GM19099 (cell line): Measurements from ENCODE around the gene BCL7A.

ENCODE experiments used
- POLR2A ChIP-seq: IDR thresholded peaks from 3 replicates; pipeline ENCODE4 v1.6.1; 2011; ENCODE audit warnings: low read depth; ENCODE audit not compliant: insufficient read length; ENCODE audit errors: extremely low read depth

Gene BCL7A

DNA sequence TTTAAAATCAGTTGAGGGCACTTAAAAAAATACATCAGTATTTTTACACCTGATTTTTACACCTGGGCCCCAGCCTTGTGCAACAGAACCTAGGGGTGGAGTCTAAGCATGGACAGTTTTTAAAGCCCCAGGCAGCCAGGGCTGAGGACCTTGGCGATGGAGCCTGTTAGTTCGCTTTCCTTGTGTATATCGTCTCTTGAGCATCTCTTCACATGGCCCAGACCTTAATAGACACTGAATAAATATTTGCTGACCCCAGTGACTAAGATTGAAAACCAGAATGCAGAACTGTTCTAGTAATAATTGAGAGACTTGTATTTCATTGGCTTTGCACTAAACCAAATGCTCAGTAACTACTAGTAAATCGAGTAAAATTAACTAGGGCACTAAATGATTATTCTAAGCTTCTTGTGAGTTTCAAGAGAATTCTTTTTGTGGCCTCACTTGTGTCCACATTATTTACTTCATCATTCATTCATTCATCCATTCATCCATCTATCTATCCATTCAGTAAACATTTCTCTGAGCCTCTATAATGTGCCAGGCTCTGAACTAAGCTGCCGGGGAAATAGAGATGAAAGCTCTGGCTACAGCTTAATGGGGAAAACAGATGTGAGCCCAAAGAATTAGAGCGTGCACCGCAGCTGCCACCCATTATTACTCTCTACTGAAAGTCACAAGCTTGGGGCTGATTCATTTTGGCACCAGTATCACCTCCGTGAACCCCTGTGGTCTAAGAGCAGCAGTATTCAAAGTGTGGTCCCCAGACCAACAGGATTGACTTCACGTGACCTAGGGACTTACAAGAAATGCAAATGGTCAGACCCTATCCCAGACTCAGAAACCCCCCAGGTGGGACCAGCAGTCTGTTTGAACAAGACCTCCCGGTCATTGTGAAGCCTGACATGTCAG, 30.7 kb upstream of the BCL7A start:
- TF ChIP-seq POLR2A = peak; percentile 27

DNA sequence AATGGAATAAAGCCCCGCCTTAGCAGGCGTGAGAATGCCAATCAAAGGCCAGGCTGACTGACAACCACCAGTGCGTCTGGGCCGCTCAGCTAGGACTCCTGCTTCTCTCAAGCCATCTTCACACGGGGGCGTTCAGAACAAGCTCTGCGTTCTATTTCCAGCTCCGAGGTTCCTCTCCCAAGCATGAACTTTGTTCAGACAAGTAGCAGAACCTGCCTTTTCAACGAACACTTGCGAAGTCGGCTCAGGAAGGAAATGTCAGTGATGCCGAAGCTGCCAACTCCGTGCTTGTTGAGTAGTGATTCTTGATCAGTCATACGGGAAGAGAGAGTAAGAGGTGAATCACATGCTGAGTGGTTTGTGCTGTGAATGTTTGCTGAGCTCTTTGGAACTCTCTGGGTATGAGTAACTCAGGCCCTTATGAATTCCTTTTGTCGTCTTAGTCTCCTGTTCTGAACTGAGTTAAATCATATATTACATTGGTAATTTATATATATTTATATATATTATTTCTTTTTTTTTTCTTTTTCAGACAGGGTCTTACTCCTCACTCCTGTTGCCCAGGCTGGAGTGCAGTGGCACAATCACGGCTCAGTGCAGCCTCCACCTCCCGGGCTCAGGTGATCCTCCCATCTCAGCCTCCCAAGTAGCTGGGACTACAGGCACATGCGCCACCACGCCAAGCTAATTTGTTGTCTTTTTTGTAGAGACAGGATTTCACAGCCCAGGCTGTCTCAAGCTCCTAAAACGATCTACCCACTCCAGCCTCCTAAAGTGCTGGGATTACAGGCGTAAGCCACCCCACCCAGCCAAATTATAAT, 29.4 kb upstream of the BCL7A start:
- TF ChIP-seq POLR2A = peak; percentile 21

DNA sequence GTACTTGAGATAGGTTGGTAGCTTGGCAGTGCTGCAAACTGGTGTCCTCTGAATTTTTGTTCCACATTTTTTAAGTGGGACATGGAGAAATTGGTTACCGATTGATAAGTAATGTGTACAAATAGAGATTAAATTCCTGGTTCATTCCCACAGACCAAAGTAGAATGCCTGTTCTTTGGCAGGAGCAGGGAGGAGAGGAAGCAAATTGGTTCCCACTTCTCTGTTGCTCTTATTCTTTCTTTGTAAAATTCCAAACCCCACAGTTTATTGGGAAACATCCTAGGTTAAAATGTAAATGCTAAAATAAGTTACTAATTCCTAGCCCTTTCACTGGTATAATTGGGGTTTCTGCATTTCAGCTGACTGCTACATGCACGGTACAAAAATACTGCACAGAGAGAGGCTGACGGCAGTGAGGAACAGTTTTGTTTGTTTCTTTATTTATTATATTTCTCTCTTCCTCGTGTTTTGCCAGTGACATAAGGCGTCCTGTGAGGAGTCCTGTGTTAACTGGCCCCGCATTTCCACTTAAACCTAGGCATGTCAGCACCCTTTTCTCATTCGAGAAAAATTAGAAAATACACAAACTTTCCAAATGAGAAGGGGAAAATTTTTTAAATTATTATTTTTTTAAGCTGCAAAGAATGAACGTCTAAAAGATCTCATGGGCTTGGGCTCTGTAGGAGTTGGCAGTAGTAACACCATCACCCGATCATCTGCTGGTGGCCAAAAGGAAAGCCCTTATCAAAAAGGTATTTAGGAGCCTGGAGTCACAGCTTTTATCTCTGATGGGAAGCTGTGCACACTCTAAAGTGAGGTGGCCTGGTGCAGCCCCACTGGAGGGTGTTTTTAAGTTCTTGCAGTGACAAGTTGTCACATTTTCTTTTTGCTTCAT, 25.4 kb upstream of the BCL7A start:
- TF ChIP-seq POLR2A = no peak

DNA sequence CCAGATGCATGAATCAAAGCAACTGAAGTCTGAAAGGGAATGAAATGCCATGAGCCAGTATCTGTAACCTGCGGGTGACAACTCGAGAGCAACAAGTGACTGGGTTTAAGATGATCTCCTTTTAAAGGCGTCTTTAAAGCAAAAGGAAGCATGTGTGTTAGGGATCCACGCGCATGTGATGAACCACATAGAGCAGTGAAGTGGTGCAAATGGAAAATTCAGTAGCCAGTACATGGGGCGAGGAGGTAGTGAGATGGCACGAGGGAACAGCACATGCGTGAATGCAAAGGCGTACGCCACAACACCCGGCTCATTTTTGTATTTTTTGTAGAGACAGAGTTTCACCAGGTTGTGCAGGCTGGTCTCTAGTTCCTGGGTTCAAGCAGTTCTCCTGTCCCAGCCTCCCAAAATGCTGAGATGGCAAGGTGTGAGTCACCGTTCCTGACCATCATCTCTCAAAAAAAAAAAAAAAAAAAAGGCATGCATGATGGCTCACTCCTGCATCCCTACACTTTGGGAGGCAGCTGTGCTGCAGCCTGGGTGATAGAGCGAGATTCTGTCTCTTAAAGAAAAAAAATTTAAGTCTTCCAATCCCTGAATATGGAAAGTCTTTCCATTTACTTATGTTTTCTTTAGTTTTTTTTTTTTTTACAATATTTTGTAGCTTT, 24.6 kb upstream of the BCL7A start:
- TF ChIP-seq POLR2A = no peak

DNA sequence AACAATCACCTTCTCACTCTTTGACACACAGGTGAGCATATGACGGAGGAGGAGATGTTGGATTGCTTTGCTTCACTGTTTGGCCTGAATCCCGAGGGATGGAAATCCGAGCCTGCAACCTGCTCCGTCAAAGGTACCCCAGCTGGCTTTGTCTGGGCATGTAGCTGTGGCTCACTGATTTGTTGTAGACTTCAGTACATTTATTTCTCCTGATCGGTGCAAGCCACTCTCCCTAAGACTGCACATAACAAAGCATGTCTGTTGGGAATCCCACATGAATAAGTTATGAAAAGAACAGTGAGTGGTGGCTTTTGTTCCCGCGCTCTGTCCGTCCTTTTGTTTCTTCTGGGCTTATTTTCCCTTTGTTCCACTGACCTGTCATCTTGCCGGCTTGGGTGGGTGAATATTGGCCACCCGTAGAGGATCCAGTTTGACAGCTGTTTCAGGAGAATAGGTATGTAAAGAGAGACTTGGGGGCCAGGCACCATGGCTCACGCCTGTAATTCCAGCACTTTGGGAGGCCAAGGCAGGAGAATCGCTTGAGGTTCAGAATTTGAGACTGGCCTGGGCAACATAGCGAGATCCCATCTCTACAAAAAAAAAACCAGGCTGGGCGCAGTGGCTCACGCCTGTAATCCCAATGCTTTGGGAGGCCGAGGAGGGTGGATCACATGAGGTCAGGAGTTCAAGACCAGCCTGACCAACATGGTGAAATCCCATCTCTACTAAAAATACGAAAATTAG, 20.0 kb upstream of the BCL7A start:
- no peak for TF ChIP-seq POLR2A

DNA sequence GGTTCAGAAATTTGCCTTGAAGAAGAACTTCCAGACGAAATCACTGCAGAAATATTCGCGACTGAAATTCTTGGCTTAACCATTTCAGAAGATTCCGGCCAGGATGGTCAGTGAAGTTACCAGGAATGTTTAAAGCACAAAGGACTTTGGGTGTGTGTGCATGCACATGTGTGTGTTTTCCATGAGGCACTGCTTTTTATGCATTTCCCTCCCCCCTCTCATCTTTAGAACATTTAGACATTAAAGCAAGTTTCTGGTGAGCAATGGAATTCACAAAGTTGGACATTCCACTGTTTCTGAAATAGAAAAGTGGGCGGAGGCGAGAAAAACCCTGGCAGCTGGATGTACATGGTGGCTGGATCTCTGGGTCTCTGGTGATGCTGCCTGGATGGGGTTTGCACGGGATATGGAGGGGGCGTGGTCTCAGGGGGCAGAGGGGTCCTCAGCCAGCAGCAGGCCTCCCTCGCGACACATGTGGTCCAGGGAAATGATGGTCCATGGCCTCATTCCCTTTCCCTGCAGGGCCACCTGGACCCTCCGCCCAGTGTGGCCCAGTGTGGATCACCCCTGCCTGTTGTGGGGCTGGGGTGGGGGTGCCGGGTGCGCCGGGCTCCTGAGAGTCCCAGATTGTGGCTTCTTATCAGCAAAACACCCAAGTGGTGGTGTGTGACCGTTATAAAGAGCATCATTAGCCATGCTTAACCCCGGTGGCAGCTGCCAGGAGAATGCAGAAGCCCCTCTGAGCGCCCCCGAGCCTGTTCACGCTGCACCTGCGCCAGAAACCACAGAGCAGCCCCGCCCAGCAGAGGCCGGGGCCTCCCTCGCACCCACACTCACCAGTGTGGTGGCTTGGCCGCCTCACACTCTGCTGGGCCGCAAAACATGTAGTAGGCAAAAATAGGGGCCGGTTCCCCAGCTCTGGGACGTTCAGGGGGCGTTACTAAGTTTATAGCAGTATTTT, 17.8 kb upstream of the BCL7A start:
- TF ChIP-seq POLR2A = no peak

DNA sequence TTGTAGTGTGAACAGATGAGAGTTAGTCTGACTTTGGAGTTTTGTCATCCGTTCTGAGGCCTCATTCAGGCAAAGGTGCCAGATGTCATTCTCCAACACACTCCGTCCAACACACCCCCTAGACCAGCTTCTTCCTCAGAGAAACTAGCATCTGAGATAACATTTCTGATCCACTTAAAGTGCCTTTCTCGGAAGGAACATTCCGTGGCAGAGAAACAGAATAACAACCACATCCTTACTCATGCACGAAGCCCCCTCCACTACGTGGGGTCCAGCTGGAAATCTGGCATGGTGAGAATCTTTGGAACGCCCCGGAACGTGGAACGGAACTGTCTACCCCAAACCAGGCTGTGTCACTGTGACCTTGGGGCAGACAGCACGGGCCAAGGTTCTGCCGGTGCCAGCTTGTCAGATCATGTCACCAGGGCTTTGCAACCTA, 17.0 kb upstream of the BCL7A start:
- no peak for TF ChIP-seq POLR2A

DNA sequence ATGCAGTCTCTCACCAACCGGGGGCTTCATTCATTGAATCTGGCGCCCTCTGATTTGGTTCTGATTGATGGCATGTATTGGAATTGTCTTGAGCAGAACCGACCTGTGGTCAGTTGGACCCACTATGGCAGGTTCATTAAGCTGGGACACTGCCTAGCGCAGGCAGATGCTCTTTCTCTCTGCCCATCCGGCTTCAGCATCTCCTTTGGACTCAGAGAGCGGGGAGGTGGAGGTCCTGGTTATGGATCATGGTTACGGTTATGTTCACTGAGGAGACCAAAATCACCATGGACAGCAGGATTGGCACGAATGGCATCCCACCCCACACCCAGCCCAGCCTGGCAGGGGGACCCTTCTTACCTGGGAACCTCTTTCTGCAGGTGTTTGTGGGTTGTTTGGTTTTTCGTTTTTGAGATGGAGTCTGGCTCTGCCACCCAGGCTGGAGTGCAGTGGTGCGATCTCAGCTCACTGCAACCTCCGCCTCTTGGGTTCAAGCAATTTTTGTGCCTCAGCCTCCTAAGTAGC, 16.4 kb upstream of the BCL7A start:
- TF ChIP-seq POLR2A = no peak

DNA sequence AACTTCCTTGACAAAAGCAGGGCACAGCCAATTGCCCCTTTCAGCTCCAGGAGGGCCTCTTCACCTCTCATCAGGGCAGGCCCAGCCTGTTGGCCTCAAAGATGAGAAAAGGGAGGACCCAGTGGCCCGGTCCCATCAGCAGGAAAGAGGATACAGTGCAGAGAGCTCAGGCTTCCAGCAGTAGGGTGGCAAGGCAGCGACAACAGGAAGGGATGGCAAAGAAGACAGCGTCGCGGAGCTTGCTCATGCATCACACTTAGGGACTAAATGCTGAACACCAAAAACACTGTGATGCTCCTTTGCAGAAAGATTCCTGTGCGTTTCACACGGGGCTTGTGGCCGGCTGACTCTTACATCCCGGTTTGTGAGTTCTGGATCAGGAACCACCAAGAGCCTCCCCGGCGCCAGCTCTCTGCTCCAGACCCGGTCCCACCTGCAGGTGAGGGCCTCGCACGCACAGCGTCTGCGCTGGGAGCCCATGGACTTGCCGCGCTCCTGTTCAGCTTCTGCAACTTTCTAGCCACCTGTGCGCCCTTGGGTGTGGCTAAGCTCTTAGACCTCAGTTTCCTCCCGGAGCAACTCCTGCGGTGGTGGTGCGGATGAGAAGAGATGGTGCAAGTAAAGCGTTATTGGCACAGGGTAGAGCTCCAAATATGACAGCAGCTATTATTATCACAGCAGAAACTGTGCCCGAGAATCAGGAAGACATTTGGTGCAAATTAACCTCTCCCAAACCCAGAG, 15.3 kb upstream of the BCL7A start:
- no peak for TF ChIP-seq POLR2A

DNA sequence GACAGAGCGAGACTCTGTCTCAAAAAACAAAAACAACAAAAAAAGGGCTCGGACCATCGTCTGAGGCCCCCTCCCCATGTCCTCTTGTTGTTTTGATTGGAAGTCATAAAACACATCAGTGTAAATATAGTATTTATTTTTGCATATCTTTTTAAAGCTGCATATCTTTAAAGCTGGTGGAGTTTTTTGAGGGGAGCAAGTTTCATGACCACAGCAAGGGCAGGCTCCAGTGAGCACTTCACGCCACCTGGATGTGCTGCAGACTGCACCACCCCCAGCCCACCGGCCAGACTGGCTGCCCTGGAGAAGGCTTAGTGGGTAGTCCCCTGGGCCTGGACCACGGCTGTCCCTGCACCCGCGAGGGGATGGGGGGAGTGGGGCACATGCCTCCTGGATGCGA, 11.9 kb upstream of the BCL7A start:
- TF ChIP-seq POLR2A = no peak

DNA sequence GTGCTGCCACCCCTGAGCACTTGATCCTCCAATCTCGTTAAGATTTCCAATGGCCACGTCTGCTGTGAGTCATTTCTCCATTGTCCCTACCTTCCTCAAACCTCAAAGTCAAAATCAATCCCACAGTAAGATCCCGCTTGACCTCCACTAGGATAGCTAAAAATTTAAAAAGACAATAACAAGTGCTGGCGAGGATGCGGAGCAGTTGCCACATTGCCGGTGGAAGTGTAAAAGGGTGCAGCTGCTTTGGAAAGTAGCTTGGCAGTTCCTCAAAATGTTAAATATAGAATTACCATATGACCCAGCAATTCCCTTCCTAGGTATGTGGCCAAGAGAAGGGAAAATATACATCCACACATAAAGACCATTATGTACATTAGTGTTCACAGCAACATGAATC, 9.5 kb upstream of the BCL7A start:
- TF ChIP-seq POLR2A = no peak

DNA sequence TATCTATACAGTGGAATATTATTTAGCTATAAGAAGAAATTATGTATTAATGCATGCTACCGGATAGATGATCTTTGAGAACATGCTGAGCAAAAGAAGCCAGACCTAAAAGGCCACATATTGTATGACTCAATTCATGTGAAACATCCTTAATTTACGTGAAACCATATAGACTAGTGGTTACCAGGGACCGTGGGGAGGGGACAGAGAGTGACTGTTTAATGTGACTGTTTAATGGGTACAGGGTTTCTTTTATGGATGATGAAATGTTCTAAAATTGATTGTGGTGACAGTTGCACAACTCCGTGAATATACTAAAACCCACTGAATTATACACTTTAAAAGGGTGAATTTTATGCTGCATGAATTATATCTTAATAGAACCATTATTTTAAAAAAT, 8.5 kb upstream of the BCL7A start:
- TF ChIP-seq POLR2A = no peak
